Measurements from ENCODE around the gene COL27A1.
A peak's percentile ranks its signal among the peaks of the same experiment; 100 is the strongest.

COL27A1 gene

GRCh38 chr9:114155263-114155994 lies at the start of gene COL27A1:
Gene COL27A1 (plus strand): TSS chr9:114155537. CDS start chr9:114155951, 414 bp downstream.
- peak; percentile 86 for DNase-seq (ENCODE audit: low read depth)
- H3K4me3 ChIP-seq (ENCODE audit: low read depth, low read length), result peak within 1 kb of the TSS; percentile 61
- no peak for TF ChIP-seq MYC (IDR thresholded peaks at IDR 0.05; ENCODE audit: low read depth, low read length)
- TF ChIP-seq CTCF (IDR thresholded peaks at IDR 0.05; ENCODE audit: low read depth, low read length), result peak; percentile 60

GRCh38 chr9:114107286-114108001 lies 47.9 kb upstream of the COL27A1 start:
- no peak overlapping the region for H3K4me3 ChIP-seq (ENCODE audit: low read depth, low read length)
- DNase-seq (ENCODE audit: low read depth), result no peak
- no peak for TF ChIP-seq MAX (IDR thresholded peaks at IDR 0.05; ENCODE audit: low read depth, low read length)
- no peak for TF ChIP-seq POLR2A (IDR thresholded peaks at IDR 0.05; ENCODE audit: extremely low read depth, insufficient read length)
- no peak for TF ChIP-seq MYC (IDR thresholded peaks at IDR 0.05; ENCODE audit: low read depth, low read length)
- no peak for TF ChIP-seq CTCF (IDR thresholded peaks at IDR 0.05; ENCODE audit: low read depth, low read length)

GRCh38 chr9:114108016-114108833 lies 47.1 kb upstream of the COL27A1 start:
- peak; percentile 73 for DNase-seq (ENCODE audit: low read depth)
- no peak overlapping the region for H3K4me3 ChIP-seq (ENCODE audit: low read depth, low read length)
- peak; percentile 97 for TF ChIP-seq CTCF (IDR thresholded peaks at IDR 0.05; ENCODE audit: low read depth, low read length)
- no peak; the same call in 1 of the 2 replicates for TF ChIP-seq MAX (IDR thresholded peaks at IDR 0.05; ENCODE audit: low read depth, low read length)
- TF ChIP-seq POLR2A (IDR thresholded peaks at IDR 0.05; ENCODE audit: extremely low read depth, insufficient read length), result no peak
- TF ChIP-seq MYC (IDR thresholded peaks at IDR 0.05; ENCODE audit: low read depth, low read length), result peak; percentile 27; the same call in 1 of the 2 replicates

- no peak for DNase-seq (ENCODE audit: low read depth)
- no peak for TF ChIP-seq POLR2A (IDR thresholded peaks at IDR 0.05; ENCODE audit: extremely low read depth, insufficient read length)
- TF ChIP-seq CTCF (IDR thresholded peaks at IDR 0.05; ENCODE audit: low read depth, low read length), result no peak
- TF ChIP-seq MYC (IDR thresholded peaks at IDR 0.05; ENCODE audit: low read depth, low read length), result no peak
- no peak for TF ChIP-seq MAX (IDR thresholded peaks at IDR 0.05; ENCODE audit: low read depth, low read length)
- no peak overlapping the region for H3K4me3 ChIP-seq (ENCODE audit: low read depth, low read length)
Measured at GRCh38 chr9:114109124-114109523, 46.2 kb upstream of the COL27A1 start.

- no peak for TF ChIP-seq MAX (IDR thresholded peaks at IDR 0.05; ENCODE audit: low read depth, low read length)
- TF ChIP-seq CTCF (IDR thresholded peaks at IDR 0.05; ENCODE audit: low read depth, low read length), result no peak
- no peak for TF ChIP-seq MYC (IDR thresholded peaks at IDR 0.05; ENCODE audit: low read depth, low read length)
- TF ChIP-seq POLR2A (IDR thresholded peaks at IDR 0.05; ENCODE audit: extremely low read depth, insufficient read length), result no peak
Measured at GRCh38 chr9:114110180-114110579, 45.2 kb upstream of the COL27A1 start.

More at GRCh38 chr9:114110180-114110579, 45.2 kb upstream of the COL27A1 start:
- no peak for DNase-seq (ENCODE audit: low read depth)
- no peak overlapping the region for H3K4me3 ChIP-seq (ENCODE audit: low read depth, low read length)

All from NB4 (cell line).